GM12878 (cell line): ENCODE results near the gene HDGF. TPM values are rescaled to one million over a fixed set of nuclear protein-coding genes. Genes with fewer than 3 reads are reported as not detected.

Experiments used
- BHLHE40 ChIP-seq, 2 experiments: fragments of 450-650 bp in 1 of 2; IDR thresholded peaks; 2 replicates each; pipeline ENCODE4 v1.6.1; 2011 to 2017; ENCODE audit warnings: low read depth in 2 of 2, borderline replicate concordance in 1 of 2, improper control_type of control experiment in 1 of 2, low read length in 1 of 2, mild to moderate bottlenecking in 1 of 2
- CEBPB ChIP-seq, 2 experiments: fragments of 150-350 bp in 1 of 2; IDR thresholded peaks; 2 replicates each; pipeline ENCODE4 v1.6.1; 2012 to 2014; ENCODE audit warnings: low read depth in 2 of 2, low read length in 2 of 2, borderline replicate concordance in 1 of 2, inconsistent platforms in 1 of 2
- CREB1 ChIP-seq: IDR thresholded peaks from 2 replicates; pipeline ENCODE4 v1.6.1; 2012; ENCODE audit warnings: low read depth, mild to moderate bottlenecking, inconsistent platforms
- FOS ChIP-seq: IDR thresholded peaks from 3 replicates; pipeline ENCODE4 v1.6.1; 2011; ENCODE audit warnings: borderline replicate concordance; ENCODE audit not compliant: insufficient read length; ENCODE audit errors: extremely low read depth
- FOXM1 ChIP-seq: IDR thresholded peaks from 2 replicates; pipeline ENCODE4 v1.6.1; 2012; ENCODE audit warnings: low read depth, mild to moderate bottlenecking, inconsistent platforms, low read length, moderate library complexity
- HDAC2 ChIP-seq: fragments of 200-600 bp; sonication (generic); IDR thresholded peaks from 2 replicates; pipeline ENCODE4 v1.6.1; 2017
- MTA2 ChIP-seq: fragments of 450-650 bp; IDR thresholded peaks from 2 replicates; pipeline ENCODE4 v1.6.1; 2016; ENCODE audit warnings: low read depth, mild to moderate bottlenecking, moderate library complexity
- NFXL1 ChIP-seq: fragments of 450-650 bp; IDR thresholded peaks from 2 replicates; pipeline ENCODE4 v1.6.1; 2017; ENCODE audit warnings: antibody characterized with exemption, mild to moderate bottlenecking, borderline replicate concordance
- PAX5 ChIP-seq: IDR thresholded peaks from 2 replicates; pipeline ENCODE4 v1.6.1; 2011; ENCODE audit warnings: low read depth, low read length, borderline replicate concordance
- POLR2A ChIP-seq: IDR thresholded peaks from 2 replicates; pipeline ENCODE4 v1.6.1; 2011; ENCODE audit warnings: low read depth, mild to moderate bottlenecking, low read length
- RBBP5 ChIP-seq: fragments of 200-600 bp; sonication (generic); conservative IDR thresholded peaks from 2 replicates; pipeline ENCODE4 v1.6.1; 2016
- SPI1 ChIP-seq: IDR thresholded peaks from 2 replicates; pipeline ENCODE4 v1.6.1; 2011; ENCODE audit warnings: low read depth, mild to moderate bottlenecking, low read length, moderate library complexity, borderline replicate concordance; ENCODE audit not compliant: insufficient read depth
- TBL1XR1 ChIP-seq: IDR thresholded peaks from 2 replicates; pipeline ENCODE4 v1.6.1; 2012; ENCODE audit warnings: low read depth, low read length, improper control_type of control experiment
- TCF12 ChIP-seq: IDR thresholded peaks from 2 replicates; pipeline ENCODE4 v1.6.1; 2011; ENCODE audit warnings: low read depth, mild to moderate bottlenecking, low read length
- WRNIP1 ChIP-seq: IDR thresholded peaks from 2 replicates; pipeline ENCODE4 v1.6.1; 2011; ENCODE audit warnings: low read depth, low read length, improper control_type of control experiment, borderline replicate concordance
- YBX1 ChIP-seq: fragments of 450-650 bp; IDR thresholded peaks from 2 replicates; pipeline ENCODE4 v1.6.1; 2016; ENCODE audit warnings: antibody characterized with exemption
- YY1 ChIP-seq: IDR thresholded peaks from 2 replicates; pipeline ENCODE4 v1.6.1; 2011; ENCODE audit warnings: low read depth, mild to moderate bottlenecking, low read length
- polyA plus RNA-seq, 11 experiments: library from polyadenylated mRNA; depleted of rRNA in 4 of 11; unstranded in 6 of 11; stranded (reverse) in 5 of 11; fragments of >200 nt; fragmentation: Nextera tagmentation in 4 of 11; fragmentation: Illumina TruSeq in 1 of 11; extraction: Ambion mirVana in 4 of 11; extraction: Trizol in 1 of 11; gene quantifications; 1 replicate in 1 of 11; 2 replicates in 10 of 11; pipeline versions ENCODE4 v1.2.1 to v1.2.3, GENCODE V29; 2011 to 2016; ENCODE audit warnings: inconsistent platforms in 2 of 11, missing spikeins in 2 of 11, low read depth in 1 of 11
- total RNA-seq, 4 experiments: library from RNA; depleted of rRNA in 3 of 4; stranded (reverse); fragments of >200 nt in 3 of 4; fragmentation: Illumina TruSeq in 1 of 4; extraction: Trizol in 1 of 4; gene quantifications; 2 replicates each; pipeline versions ENCODE4 v1.2.1 to v1.2.3, GENCODE V29; 2013 to 2021
- TF ChIP-seq, protein P1 (sequence below): IDR thresholded peaks from 2 replicates; pipeline ENCODE4 v1.6.1; 2012; ENCODE audit warnings: low read depth, low read length, improper control_type of control experiment
- TF ChIP-seq, protein P2 (sequence below): fragments of 450-650 bp; formaldehyde crosslinking; IDR thresholded peaks from 2 replicates; pipeline ENCODE4 v1.4.0; 2022; ENCODE audit warnings: mild to moderate bottlenecking, moderate library complexity
- TF ChIP-seq, protein P3 (sequence below): fragments of 450-650 bp; IDR thresholded peaks from 2 replicates; pipeline ENCODE4 v1.6.1; 2016; ENCODE audit warnings: mild to moderate bottlenecking
- TF ChIP-seq, protein P4 (sequence below): fragments of 150-350 bp; IDR thresholded peaks from 2 replicates; pipeline ENCODE4 v1.6.1; 2014; ENCODE audit warnings: mild to moderate bottlenecking, low read depth, low read length
- TF ChIP-seq, protein P5 (sequence below): fragments of 450-650 bp; IDR thresholded peaks from 2 replicates; pipeline ENCODE4 v1.6.1; 2016; ENCODE audit warnings: mild to moderate bottlenecking

The HDGF gene
- total and polyA plus RNA-seq, 10 of the 15 experiments (the other 5 are each of a cell fraction or from before 2014, with no cell fraction given), result 28.3 to 372 (median 209) TPM

DNA sequence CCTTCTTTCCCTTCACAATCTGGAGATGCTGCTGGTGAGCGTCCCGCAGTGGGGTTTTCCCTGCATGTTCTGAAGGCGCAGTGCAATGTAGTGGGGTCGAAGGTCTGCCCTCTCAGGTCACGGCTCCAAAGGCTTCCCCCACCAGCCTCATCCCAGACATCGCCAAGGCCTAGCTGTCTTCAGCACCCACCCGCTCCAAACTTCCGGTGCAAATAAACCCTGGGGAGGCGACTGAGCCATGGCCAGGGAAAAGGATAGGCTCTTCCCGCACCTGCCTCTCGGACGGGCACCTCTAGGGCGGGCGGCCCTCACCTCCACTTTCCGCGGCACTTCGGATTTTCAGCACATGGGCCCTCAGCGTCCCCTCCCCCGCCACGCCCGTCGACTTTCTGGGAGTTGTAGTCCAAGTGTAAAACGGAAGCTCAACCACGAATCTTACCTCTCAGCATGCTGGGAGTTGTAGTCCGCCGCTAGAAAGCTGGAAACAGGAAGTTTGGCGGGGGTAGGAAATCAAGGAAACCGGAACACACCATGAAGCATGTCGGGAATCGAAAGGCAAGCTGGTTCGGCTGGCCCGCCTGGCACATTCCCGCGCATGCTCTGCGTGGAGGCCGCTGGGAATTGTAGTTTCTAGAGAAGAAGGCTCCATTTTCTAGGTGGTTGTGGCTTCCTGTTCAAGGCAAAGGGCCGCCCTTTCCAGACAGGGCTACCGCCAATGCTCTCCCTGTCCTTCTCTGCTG, 10.6 kb downstream of the HDGF start, which contains the start of gene MRPL24 (continued):
- TF ChIP-seq, protein P1, sequence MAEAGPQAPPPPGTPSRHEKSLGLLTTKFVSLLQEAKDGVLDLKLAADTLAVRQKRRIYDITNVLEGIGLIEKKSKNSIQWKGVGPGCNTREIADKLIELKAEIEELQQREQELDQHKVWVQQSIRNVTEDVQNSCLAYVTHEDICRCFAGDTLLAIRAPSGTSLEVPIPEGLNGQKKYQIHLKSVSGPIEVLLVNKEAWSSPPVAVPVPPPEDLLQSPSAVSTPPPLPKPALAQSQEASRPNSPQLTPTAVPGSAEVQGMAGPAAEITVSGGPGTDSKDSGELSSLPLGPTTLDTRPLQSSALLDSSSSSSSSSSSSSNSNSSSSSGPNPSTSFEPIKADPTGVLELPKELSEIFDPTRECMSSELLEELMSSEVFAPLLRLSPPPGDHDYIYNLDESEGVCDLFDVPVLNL, result no peak; the same call in 1 of the 2 replicates
- TF ChIP-seq, protein P2, sequence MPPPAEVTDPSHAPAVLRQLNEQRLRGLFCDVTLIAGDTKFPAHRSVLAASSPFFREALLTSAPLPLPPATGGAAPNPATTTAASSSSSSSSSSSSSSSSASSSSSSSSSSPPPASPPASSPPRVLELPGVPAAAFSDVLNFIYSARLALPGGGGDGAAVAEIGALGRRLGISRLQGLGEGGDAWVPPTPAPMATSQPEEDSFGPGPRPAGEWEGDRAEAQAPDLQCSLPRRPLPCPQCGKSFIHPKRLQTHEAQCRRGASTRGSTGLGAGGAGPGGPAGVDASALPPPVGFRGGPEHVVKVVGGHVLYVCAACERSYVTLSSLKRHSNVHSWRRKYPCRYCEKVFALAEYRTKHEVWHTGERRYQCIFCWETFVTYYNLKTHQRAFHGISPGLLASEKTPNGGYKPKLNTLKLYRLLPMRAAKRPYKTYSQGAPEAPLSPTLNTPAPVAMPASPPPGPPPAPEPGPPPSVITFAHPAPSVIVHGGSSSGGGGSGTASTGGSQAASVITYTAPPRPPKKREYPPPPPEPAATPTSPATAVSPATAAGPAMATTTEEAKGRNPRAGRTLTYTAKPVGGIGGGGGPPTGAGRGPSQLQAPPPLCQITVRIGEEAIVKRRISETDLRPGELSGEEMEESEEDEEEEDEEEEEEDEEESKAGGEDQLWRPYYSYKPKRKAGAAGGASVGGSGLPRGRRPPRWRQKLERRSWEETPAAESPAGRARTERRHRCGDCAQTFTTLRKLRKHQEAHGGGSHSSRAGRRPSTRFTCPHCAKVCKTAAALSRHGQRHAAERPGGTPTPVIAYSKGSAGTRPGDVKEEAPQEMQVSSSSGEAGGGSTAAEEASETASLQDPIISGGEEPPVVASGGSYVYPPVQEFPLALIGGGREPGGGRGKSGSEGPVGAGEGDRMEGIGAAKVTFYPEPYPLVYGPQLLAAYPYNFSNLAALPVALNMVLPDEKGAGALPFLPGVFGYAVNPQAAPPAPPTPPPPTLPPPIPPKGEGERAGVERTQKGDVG (CRISPR knock-in tag), result no peak
- TF ChIP-seq SPI1, result peak; percentile 64; the same call in 1 of the 2 replicates
- peak; percentile 96 for TF ChIP-seq YY1
- TF ChIP-seq, protein P3, sequence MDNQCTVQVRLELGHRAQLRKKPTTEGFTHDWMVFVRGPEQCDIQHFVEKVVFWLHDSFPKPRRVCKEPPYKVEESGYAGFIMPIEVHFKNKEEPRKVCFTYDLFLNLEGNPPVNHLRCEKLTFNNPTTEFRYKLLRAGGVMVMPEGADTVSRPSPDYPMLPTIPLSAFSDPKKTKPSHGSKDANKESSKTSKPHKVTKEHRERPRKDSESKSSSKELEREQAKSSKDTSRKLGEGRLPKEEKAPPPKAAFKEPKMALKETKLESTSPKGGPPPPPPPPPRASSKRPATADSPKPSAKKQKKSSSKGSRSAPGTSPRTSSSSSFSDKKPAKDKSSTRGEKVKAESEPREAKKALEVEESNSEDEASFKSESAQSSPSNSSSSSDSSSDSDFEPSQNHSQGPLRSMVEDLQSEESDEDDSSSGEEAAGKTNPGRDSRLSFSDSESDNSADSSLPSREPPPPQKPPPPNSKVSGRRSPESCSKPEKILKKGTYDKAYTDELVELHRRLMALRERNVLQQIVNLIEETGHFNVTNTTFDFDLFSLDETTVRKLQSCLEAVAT, result peak; percentile 94
- TF ChIP-seq NFXL1, result no peak
- peak; percentile 92; the same call in 1 of the 2 replicates for TF ChIP-seq WRNIP1
- no peak for TF ChIP-seq FOS
- TF ChIP-seq HDAC2, result no peak
- peak; percentile 30 to 56; a peak in 1 of 4 replicates for TF ChIP-seq BHLHE40 (IDR thresholded peaks at IDR 0.05; ENCODE audit: borderline replicate concordance in 1 of 2, low read depth in 2 of 2, low read length in 1 of 2)
- TF ChIP-seq RBBP5, result no peak
- no peak for TF ChIP-seq CEBPB (IDR thresholded peaks at IDR 0.05; ENCODE audit: borderline replicate concordance in 1 of 2, low read depth in 2 of 2, low read length in 2 of 2)
- TF ChIP-seq MTA2, result peak; percentile 15; the same call in 1 of the 2 replicates
- no peak for TF ChIP-seq CREB1
- peak; percentile 70; the same call in 1 of the 2 replicates for TF ChIP-seq TBL1XR1
- peak; percentile 67; the same call in 1 of the 2 replicates for TF ChIP-seq TCF12
- TF ChIP-seq PAX5, result peak; percentile 44; the same call in 1 of the 2 replicates
- no peak for TF ChIP-seq YBX1
- peak; percentile 89 for TF ChIP-seq POLR2A
- TF ChIP-seq, protein P4, sequence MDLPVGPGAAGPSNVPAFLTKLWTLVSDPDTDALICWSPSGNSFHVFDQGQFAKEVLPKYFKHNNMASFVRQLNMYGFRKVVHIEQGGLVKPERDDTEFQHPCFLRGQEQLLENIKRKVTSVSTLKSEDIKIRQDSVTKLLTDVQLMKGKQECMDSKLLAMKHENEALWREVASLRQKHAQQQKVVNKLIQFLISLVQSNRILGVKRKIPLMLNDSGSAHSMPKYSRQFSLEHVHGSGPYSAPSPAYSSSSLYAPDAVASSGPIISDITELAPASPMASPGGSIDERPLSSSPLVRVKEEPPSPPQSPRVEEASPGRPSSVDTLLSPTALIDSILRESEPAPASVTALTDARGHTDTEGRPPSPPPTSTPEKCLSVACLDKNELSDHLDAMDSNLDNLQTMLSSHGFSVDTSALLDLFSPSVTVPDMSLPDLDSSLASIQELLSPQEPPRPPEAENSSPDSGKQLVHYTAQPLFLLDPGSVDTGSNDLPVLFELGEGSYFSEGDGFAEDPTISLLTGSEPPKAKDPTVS, result no peak; the same call in none of the 2 replicates
- no peak for TF ChIP-seq FOXM1
- TF ChIP-seq, protein P5, sequence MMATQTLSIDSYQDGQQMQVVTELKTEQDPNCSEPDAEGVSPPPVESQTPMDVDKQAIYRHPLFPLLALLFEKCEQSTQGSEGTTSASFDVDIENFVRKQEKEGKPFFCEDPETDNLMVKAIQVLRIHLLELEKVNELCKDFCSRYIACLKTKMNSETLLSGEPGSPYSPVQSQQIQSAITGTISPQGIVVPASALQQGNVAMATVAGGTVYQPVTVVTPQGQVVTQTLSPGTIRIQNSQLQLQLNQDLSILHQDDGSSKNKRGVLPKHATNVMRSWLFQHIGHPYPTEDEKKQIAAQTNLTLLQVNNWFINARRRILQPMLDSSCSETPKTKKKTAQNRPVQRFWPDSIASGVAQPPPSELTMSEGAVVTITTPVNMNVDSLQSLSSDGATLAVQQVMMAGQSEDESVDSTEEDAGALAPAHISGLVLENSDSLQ, result peak; percentile 70
